HG03432 (cell line): ENCODE data around the gene RNF4.
"Not testable (repeated sequence)": the region's sequence is repeated elsewhere in the genome, so short reads cannot be mapped to it uniquely, and the experiment has no call there.

ENCODE experiments used
- ATAC-seq: cut with Tn5 transposase; IDR thresholded peaks from one replicate; pipeline ENCODE4 v1.9.1; 2021; ENCODE audit warnings: mild to moderate bottlenecking, moderate library complexity; ENCODE audit not compliant: unreplicated experiment

The RNF4 gene, protein sequence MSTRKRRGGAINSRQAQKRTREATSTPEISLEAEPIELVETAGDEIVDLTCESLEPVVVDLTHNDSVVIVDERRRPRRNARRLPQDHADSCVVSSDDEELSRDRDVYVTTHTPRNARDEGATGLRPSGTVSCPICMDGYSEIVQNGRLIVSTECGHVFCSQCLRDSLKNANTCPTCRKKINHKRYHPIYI

DNA sequence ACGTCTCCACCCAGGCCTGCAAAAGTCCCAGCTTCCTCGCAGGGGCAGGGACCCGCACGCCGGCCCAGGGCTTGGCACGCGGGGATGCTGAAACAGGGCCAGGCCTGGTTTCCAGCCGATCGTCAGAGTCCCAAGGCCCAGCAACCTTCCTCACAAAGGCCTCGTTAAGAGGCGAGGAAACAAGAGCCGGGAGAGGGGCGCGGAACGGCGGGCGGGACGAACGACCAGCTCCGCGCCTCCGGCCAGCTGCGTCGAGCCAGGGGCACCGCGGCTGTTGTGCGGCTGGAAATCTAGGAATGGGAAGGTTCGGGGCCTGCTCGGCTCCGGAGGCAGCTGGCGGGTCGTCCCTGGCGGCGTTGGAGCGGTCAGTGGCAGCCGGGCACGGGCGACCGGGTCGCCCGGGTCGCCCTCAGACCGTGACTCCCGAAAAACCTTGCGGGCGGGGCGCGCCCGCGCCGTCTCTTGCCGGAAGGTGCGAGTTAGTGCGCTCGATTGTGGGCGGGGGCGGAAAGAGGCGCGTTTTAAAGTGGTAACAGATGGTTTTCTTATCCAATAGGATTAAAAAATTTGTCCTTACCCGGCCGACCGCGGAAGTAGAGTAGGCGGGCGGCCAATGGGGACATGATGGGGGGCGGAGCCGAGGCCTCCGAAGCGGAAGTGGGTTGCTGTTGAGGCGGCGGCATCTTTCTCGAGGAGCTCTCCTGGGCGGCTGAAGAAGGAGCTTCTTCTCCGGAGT lies at the start of gene RNF4:
Gene RNF4, plus strand, starts transcription at position 651 of the 736 bp plus-strand sequence. CDS start 21,388 bp downstream, outside the sequence.
- ATAC-seq = peak; percentile 80

- ATAC-seq = no peak
Observed at GRCh38 chr4:2419814-2420213, 49.1 kb upstream of the RNF4 start.

GRCh38 chr4:2421928-2422327 lies 47.0 kb upstream of the RNF4 start:
- no peak for ATAC-seq

DNA sequence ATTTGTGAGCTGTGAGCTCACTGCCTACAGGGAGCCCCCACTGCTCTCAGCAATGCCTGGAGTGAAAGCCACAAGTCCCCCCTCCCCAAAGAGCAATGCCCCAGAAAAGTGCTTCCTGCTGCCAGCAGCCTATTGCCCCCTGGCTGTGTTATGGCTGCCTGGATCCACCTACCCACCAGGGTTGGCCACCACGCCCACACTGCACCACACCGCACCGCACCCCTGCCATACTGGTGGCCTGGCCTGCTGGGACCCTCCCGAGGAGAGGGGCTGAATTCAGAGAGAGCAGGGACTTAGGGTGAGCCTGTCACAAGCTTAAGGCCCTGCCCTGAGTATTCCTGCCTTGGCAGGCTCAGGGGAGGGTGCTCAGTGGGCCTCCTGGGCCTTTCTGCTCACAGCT lies 45.8 kb upstream of the RNF4 start:
- ATAC-seq = no peak

DNA sequence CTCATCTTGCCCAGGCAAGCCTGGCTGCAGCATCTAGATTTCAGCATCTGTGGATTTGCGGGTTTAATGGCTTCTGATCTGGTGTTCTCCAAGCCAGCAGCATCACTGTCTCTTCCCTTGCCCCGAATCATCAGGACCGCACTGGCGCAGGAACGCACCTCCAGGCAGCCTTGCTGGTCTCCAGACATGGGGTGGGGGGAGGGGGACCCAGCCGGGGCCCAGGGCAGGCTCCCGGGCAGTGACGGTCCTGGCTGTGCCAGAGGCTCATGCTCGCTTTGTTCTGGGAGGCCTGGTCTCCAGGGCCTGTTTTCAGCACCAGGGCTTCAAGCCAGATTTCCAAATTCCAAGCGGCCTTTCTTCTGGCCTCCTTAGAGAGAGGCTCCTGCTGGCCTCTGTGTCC lies 45.2 kb upstream of the RNF4 start:
- ATAC-seq = no peak

GRCh38 chr4:2424581-2424980 lies 44.3 kb upstream of the RNF4 start:
- no peak for ATAC-seq

DNA sequence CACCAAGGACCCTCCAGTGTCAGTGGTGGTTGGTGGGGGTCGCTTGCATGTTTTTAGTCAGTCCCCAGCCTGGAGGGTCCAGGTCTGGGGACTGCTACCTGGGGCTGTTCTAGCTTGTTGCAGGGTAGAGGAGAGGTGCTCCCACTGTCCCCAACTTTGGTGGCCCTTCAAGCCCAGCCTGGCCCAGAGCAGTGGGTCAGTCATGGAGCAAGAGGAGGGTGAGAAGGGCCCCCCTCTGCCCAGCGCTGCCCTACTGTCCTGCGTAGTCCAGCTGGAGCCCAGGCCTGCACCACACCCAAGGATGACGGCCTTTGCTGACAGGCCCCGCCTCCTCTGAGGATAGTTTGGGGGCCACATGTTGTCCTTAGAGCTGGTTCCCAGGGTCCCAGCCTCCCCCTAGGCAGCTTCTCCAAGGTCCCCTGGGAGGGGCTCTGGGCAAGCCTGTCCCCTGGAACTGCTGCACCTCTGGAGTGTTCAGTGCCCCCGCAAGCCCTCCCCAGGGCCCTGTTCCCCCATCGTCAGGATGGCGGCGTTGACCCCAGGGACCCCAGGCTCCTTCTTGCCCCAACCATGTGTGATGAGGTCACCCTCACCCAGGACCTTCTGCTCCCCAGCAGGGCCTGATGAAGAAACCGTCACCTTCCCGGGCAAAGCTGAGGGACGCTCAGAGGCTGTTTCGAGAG lies 43.4 kb upstream of the RNF4 start:
- no peak for ATAC-seq

DNA sequence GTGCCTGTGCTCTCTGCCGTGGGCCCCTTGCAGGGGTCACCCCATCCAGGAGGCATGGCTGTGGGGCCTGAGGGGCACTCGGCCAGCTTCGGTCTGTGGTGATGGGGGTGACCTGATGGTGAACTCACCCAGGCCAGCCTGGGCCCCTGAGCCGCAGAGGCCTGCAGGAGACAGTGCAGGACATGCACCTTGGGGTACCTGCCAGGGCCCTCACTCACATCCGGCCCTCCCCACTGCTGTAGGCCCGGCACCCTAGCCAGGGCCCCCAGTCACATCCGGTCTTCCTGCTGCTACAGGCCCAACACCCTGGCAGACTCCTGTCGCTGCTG lies 42.9 kb upstream of the RNF4 start:
- ATAC-seq = no peak

GRCh38 chr4:2426711-2427275 lies 42.1 kb upstream of the RNF4 start:
- ATAC-seq = no peak

DNA sequence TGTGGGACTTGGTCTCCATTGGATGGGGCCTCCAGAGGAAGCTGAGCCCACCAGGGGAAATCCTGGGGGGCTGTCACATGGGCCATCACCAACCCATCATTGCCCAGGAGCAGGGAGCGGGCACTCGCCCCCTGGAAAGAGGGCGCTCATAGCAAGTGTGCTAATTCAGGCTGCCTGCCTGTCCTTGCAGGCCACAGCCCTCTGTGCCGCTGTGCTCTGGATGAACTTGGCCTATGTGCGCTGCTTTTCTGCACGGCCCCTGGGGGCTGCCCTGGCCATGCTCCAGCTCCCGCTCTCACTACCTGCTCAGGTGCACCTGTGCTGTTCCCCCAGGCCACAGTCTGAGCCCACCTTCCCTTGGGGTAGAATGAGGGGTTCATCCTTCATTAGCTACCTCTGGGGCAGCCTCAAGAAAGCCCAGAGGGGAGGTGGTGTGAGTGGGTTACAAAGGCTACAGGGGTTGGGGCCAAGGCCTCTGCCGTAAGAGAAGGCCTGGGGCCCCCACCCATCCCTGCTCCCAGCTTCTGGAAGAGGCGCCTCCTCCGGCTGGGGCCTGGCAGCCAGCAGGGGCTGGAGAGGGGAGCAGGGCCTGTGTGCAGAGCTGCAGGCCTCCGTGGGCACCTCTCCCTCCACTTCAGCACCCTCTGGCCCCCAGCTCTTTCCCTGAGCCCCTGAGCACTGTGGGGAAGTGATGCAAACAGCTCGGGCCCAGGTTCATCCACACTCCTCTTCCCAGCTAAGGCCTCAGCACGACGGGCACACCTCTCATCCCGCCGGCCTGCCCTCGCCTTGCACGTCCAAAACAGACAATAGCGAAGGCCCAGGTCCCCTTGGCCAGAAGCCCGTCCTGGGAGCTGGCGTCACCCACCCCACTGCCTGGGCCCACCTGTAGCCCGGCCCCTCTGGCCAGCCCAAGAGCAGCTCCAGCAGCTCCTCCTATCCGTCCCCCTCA lies 41.2 kb upstream of the RNF4 start:
- ATAC-seq = no peak

DNA sequence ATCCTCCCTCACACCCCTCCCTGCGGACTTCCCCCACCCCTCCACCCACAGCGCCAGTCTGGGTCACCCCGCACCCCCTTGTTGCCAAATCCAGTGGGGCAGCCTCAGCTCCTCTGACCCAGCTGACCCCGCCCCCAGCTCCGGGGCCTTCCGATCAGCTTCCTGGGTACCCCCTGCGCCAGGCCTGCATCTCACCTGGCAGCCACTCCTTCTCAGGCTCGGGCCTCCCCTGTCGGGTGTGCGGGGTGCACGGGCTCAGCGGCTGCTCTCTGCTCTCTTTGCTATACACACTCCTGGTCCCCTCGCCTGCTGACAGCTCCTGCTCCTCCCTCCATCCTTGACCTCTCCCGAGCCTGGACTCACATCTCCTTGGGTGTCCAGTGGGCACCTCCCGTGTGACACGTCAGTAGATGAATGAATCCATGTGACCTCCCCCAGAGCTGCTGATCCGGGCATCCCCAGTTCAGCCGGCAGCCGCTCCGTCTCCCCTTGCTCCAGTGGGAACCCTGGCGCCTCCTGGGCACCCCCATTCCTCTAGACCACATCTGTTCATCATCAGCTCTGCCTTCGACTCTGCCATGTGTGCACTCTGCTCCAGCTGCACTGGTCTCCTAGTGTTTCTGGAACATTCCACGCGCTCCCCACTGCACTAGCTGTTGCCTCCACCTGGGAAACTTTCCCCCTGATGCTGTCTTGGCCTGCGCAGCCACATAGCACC lies 40.3 kb upstream of the RNF4 start:
- no peak for ATAC-seq

DNA sequence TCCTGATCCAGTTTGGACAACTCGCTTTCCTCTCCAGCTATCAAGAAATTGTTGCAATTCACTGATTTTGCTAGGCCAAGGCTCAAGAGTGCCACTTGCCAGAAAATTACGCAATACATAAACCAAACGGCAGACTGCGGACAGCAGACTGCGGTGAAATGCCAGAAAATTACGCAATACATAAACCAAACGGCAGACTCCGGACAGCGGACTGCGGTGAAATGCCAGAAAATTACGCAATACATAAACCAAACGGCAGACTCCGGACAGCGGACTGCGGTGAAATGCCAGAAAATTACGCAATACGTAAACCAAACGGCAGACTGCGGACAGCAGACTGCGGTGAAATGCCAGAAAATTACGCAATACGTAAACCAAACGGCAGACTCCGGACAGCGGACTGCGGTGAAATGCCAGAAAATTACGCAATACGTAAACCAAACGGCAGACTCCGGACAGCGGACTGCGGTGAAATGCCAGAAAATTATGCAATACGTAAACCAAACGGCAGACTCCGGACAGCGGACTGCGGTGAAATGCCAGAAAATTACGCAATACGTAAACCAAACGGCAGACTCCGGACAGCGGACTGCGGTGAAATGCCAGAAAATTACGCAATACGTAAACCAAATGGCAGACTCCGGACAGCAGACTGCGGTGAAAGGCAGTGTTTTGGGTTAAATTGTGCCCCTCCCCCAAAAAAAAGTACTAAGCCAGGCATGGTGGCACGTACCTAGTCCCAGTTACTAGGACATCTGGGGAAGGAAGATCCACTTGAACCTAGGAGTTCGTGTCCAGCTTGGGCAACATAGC lies 38.8 kb upstream of the RNF4 start:
- ATAC-seq = not testable (repeated sequence)

DNA sequence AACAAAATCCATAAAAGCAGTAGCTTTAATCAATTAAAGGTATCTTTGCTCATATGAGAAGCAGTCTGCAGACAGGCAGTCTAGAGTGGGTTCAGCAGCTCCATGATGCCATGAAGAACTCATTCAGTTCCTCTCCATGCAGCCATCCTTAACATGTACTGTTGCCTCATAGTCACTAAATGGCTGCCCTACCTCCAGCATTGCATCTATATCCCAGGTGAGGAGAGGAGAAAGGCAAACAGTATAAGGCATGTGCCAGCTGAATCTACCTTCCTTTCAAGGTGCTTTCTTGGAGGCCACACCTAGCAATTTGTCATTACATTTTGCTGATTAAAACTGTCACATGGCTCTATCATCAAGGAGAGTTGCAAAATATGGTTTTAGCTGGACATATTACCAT lies 36.9 kb upstream of the RNF4 start:
- ATAC-seq = no peak

DNA sequence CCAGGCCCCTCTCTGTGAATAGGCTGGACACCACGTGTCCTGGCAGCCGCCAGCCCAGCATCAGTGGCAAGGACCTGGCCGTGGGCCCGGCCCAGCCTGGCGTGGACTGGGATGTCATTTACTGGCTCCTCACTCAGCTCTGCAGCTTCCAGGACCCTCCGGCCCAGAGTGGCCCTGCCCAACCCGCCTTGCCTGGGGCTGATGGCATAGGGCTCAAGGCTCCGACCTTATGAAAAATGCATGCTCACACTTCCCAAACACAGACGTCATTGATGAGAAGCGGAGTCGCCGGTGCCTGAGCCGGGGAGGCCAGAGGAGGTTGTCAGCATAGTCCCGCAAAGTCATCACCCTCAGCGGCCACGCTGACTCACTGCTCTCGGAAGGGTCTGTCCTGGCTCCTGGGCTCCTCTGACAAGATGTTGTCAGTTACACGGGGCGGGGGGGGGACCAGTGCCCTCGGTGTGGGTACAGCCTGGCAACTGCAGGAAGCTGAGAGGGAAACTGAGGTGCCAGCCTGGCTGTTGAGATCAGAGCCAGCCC lies 35.8 kb upstream of the RNF4 start:
- ATAC-seq = no peak

GRCh38 chr4:2433609-2434350 lies 35.1 kb upstream of the RNF4 start:
- ATAC-seq = no peak

DNA sequence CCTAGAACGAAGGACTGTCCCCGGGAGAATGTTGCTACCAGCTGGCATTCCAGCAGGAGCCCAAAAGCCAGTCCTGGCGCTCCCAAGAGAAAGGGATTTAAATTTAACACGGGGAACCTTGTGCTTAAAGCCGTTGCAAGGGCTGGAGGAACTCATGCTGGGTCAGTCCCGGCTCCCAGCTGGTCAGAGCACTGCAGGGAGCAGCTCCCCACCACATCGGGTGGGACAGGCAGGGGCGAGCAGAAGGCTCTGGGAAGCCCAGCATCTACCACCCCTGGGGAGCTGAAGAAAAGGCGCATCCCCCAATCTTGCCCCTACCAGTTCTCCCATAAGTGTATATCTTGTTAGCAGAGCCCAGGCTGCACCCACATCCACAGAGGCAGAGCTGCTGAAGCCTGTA lies 34.5 kb upstream of the RNF4 start:
- ATAC-seq = no peak

- no peak for ATAC-seq
Observed at GRCh38 chr4:2436301-2436700, 32.6 kb upstream of the RNF4 start.

DNA sequence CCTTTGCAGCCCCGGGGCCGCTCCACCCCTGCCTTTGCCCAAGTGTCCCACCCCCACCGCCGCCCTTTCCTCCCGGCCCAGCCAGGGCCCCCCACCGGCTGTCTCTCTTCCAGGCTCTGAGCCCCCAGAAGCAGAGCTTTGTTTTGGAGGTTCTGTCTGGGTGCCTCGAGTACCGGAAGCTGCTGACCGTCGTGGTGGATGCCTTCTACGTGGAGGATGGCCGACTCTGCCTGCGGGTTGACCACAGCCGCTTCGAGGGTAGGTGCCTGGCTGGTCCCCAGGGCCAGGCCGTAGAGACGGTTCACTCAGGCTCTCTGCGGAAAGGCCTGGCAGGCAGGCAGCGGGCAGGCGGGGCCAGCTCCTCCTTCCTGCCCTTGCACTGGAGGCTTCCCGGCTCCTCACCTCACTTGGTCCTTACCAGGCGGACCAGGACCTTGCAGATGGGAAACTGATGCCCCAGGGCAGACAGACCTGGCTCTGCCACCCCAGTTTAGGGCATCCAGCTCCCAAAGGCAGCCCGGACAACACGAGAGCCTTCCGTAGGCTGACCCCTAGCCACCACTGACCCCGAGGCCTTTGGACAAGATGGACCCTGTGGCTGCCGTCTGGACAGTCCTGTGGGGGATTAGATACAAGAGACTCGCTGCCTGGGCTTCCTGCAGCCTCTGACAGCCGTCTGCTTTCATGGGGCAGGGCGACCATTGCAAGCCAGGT lies 32.0 kb upstream of the RNF4 start:
- ATAC-seq = no peak
